SK-N-SH (cell line): ENCODE data around the gene APBA2. TPM values are rescaled to one million over a fixed set of nuclear protein-coding genes. Genes with fewer than 3 reads are reported as not detected.

Experiments used
- CTCF ChIA-PET: fragments of 300-600, 350-600 bp; formaldehyde crosslinking; extraction: SDS; loops from one replicate; lab custom pipeline; 2021; lab: Yijun Ruan, JAX
- POLR2A ChIA-PET: fragments of 350-600 bp; sonication (Branson Sonifier 250); formaldehyde crosslinking; extraction: SDS; loops from one replicate; lab custom pipeline; 2020; ENCODE audit warnings: antibody characterized with exemption, inconsistent platforms; lab: Yijun Ruan, JAX
- DNase-seq: peaks from one replicate; pipeline ENCODE4 v3.0.0; 2012
- H2AFZ ChIP-seq: fragments of 200-600 bp; sonication (generic); 2 replicates; pipeline ENCODE4 v1.8.1; 2016; ENCODE audit warnings: antibody characterized with exemption, mild to moderate bottlenecking, low read depth
- H3F3A ChIP-seq: fragments of 200-600 bp; sonication (generic); replicated peaks from 2 replicates; pipeline ENCODE3; 2016; ENCODE audit warnings: antibody characterized with exemption, mild to moderate bottlenecking; ENCODE audit not compliant: insufficient read depth
- H3K27ac ChIP-seq, 2 experiments: fragments of 200-500 bp in 1 of 2; fragments of 200-600 bp in 1 of 2; sonication (Bioruptor generic) in 1 of 2; sonication (generic), shearing (Covaris generic) in 1 of 2; 2 replicates each; pipeline versions ENCODE4 v1.5.1 to v1.6.1; 2014 to 2016; ENCODE audit warnings: low read depth in 2 of 2, inconsistent platforms in 1 of 2, low read length in 1 of 2, mild to moderate bottlenecking in 1 of 2, mixed read lengths in 1 of 2
- H3K27me3 ChIP-seq: fragments of 200-600 bp; sonication (generic), shearing (Covaris generic); 2 replicates; pipeline ENCODE4 v1.6.1; 2016; ENCODE audit warnings: mixed run types; ENCODE audit not compliant: insufficient read depth
- H3K36me3 ChIP-seq, 2 experiments: fragments of 200-500 bp in 1 of 2; fragments of 200-600 bp in 1 of 2; sonication (Bioruptor generic) in 1 of 2; sonication (generic) in 1 of 2; replicated peaks in 1 of 2; 2 replicates each; pipeline versions ENCODE3 to v1.5.1; 2014 to 2016; ENCODE audit warnings: low read length in 1 of 2, mild to moderate bottlenecking in 1 of 2; ENCODE audit not compliant: insufficient read depth in 2 of 2, control insufficient read depth in 1 of 2
- H3K4me1 ChIP-seq, 2 experiments: fragments of 200-500 bp in 1 of 2; fragments of 200-600 bp in 1 of 2; sonication (Bioruptor generic) in 1 of 2; sonication (generic), shearing (Covaris generic) in 1 of 2; 2 replicates each; pipeline versions ENCODE4 v1.5.1 to v1.6.1; 2014 to 2016; ENCODE audit warnings: low read depth in 1 of 2, low read length in 1 of 2, mixed run types in 1 of 2; ENCODE audit not compliant: insufficient read depth in 2 of 2, control insufficient read depth in 1 of 2
- H3K4me2 ChIP-seq: fragments of 200-600 bp; sonication (generic), shearing (Covaris generic); 2 replicates; pipeline ENCODE4 v1.6.1; 2017; ENCODE audit warnings: mixed run types
- H3K4me3 ChIP-seq, 2 experiments: fragments of 200-500 bp in 1 of 2; fragments of 200-600 bp in 1 of 2; sonication (Bioruptor generic) in 1 of 2; sonication (generic), shearing (Covaris generic) in 1 of 2; 2 replicates each; pipeline versions ENCODE4 v1.5.1 to v1.8.1; 2014 to 2016; ENCODE audit warnings: low read depth in 2 of 2, inconsistent platforms in 1 of 2, low read length in 1 of 2, mild to moderate bottlenecking in 1 of 2, mixed read lengths in 1 of 2, moderate library complexity in 1 of 2
- H3K79me2 ChIP-seq: fragments of 200-600 bp; sonication (generic); 2 replicates; pipeline ENCODE4 v1.8.1; 2017; ENCODE audit warnings: mild to moderate bottlenecking; ENCODE audit not compliant: insufficient read depth
- H3K9ac ChIP-seq: fragments of 200-600 bp; sonication (generic); 2 replicates; pipeline ENCODE4 v1.6.1; 2017; ENCODE audit warnings: mixed run types
- H3K9me2 ChIP-seq: fragments of 200-600 bp; sonication (generic); 2 replicates; pipeline ENCODE4 v1.6.1; 2017; ENCODE audit warnings: mixed run types
- H3K9me3 ChIP-seq: fragments of 200-600 bp; sonication (generic); 2 replicates; pipeline ENCODE4 v1.6.1; 2017; ENCODE audit warnings: mixed run types, mild to moderate bottlenecking, moderate library complexity
- H4K20me1 ChIP-seq: fragments of 200-600 bp; sonication (generic); 2 replicates; pipeline ENCODE4 v1.6.1; 2017; ENCODE audit warnings: mild to moderate bottlenecking, mixed run types; ENCODE audit not compliant: insufficient read depth
- CHD2 ChIP-seq: fragments of 150-350 bp; IDR thresholded peaks from 2 replicates; pipeline ENCODE4 v1.6.1; 2018; ENCODE audit warnings: low read length; ENCODE audit not compliant: partially characterized antibody
- FOXJ3 ChIP-seq: sonication (generic); formaldehyde crosslinking; IDR thresholded peaks from 2 replicates; pipeline ENCODE4 v1.5.1; 2020; ENCODE audit warnings: mild to moderate bottlenecking, missing genetic modification reagents
- GATA2 ChIP-seq: sonication (generic); formaldehyde crosslinking; IDR thresholded peaks from 2 replicates; pipeline ENCODE4 v1.5.0; 2020; ENCODE audit warnings: mild to moderate bottlenecking, missing genetic modification reagents
- PBX3 ChIP-seq: IDR thresholded peaks from 2 replicates; pipeline ENCODE4; 2012
- RAD21 ChIP-seq: IDR thresholded peaks from 2 replicates; pipeline ENCODE4 v1.6.1; 2012; ENCODE audit warnings: mild to moderate bottlenecking, low read length
- REST ChIP-seq: IDR thresholded peaks from 2 replicates; pipeline ENCODE4 v1.6.1; 2012; ENCODE audit warnings: mild to moderate bottlenecking, low read depth, low read length, moderate library complexity
- RFX5 ChIP-seq: IDR thresholded peaks from 2 replicates; pipeline ENCODE4 v1.6.1; 2012; ENCODE audit warnings: mild to moderate bottlenecking, improper control_type of control experiment, low read length
- RXRA ChIP-seq: IDR thresholded peaks from 2 replicates; pipeline ENCODE4 v1.4.0; 2012; ENCODE audit warnings: low read depth, mild to moderate bottlenecking, borderline replicate concordance
- TCF12 ChIP-seq: IDR thresholded peaks from 2 replicates; pipeline ENCODE4 v1.4.0; 2012
- ZBTB33 ChIP-seq: IDR thresholded peaks from 2 replicates; pipeline ENCODE4 v1.4.0; 2012; ENCODE audit warnings: low read depth, borderline replicate concordance
- WGBS: methylation state at CpG from one replicate; pipeline ENCODE4 v1.1.6; 2017; ENCODE audit warnings: low lambda C conversion rate; 5-methylcytosine and 5-hydroxymethylcytosine counted together
- polyA plus RNA-seq, 3 experiments: library from polyadenylated mRNA; depleted of rRNA; stranded (reverse); fragments of >200 nt; gene quantifications; 2 replicates each; pipeline ENCODE4 v1.2.3, GENCODE V29; 2012

APBA2 gene
- polyA plus RNA-seq, 1 of the 3 experiments (the other 2 are of a cell fraction), result 12.7 TPM

- no peak overlapping the region for H3K9ac ChIP-seq
- H2AFZ ChIP-seq, result no peak overlapping the region
- no peaks in the 10 kb centered on the region for H3K36me3 ChIP-seq
- 61% methylated on average over 9 of the region's 9 CpGs for WGBS
- no peaks in the 10 kb centered on the region for H3K9me3 ChIP-seq
- no peak overlapping the region for H3K4me3 ChIP-seq
- peaks cover 6 to 38% of the 10 kb centered on the region in 2 experiments; a peak in 3 of 4 replicates for H3K4me1 ChIP-seq
- peak overlapping the region in 1 of 2 experiments; percentile 54; a peak in 3 of 4 replicates for H3K27ac ChIP-seq
- H4K20me1 ChIP-seq, result no peaks in the 10 kb centered on the region
- peaks cover 4% of the 10 kb centered on the region for H3F3A ChIP-seq
- DNase-seq, result peak; percentile 46
- H3K4me2 ChIP-seq, result peak overlapping the region; percentile 33; the same call in 1 of the 2 replicates
- H3K9me2 ChIP-seq, result no peaks in the 10 kb centered on the region
- POLR2A ChIA-PET, result no interaction called here
- no peaks in the 10 kb centered on the region for H3K27me3 ChIP-seq
- TF ChIP-seq ZBTB33 (no peak), GATA2 (CRISPR knock-in tag) (no peak), FOXJ3 (CRISPR knock-in tag) (peak; percentile 60; the same call in 1 of the 2 replicates), TCF12 (peak; percentile 71), RAD21 (peak; percentile 10; the same call in 1 of the 2 replicates), RFX5 (no peak), RXRA (no peak), REST (no peak), PBX3 (peak; percentile 40; the same call in 1 of the 2 replicates), CHD2 (no peak)
- CTCF ChIA-PET, result interaction anchor here (0.5 to 1.5 kb wide), 4 partner anchors 14 to 58 kb away, joined by 3 to 4 read pairs (median 3); no protein-coding TSS in a partner anchor
- H3K79me2 ChIP-seq, result no peaks in the 10 kb centered on the region
These were observed 158.1 kb downstream of the APBA2 start for GRCh38 chr15:29043736-29044502.
